GM19328 (cell line): ENCODE results near the gene ST6GAL1.
"Not testable (repeated sequence)": the region's sequence is repeated elsewhere in the genome, so short reads cannot be mapped to it uniquely, and the experiment has no call there.

ENCODE experiments used
- ATAC-seq: cut with Tn5 transposase; IDR thresholded peaks from one replicate; pipeline ENCODE4 v1.9.1; 2021; ENCODE audit warnings: mild to moderate bottlenecking, moderate library complexity; ENCODE audit not compliant: unreplicated experiment

The ST6GAL1 gene

DNA sequence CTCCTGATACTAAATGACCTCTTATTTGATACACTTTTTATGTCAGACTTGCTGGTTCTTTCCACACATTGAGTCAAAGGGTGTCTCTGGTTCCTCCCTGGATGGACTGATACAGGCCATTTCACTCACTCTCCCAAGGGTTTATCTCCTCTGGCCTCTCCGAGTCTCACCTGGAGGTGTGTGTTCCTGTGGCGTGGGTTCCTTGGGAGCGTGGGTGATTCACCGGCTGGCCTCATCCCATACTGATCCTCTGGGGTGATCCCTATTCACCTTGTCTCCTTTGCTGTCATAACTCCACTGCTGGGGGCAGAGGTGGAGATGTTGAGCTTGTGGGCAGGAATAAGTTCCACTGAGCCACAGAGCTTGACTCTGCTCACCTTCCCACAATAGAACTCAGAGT is 61.1 kb downstream of the ST6GAL1 start:
- ATAC-seq: no peak

DNA sequence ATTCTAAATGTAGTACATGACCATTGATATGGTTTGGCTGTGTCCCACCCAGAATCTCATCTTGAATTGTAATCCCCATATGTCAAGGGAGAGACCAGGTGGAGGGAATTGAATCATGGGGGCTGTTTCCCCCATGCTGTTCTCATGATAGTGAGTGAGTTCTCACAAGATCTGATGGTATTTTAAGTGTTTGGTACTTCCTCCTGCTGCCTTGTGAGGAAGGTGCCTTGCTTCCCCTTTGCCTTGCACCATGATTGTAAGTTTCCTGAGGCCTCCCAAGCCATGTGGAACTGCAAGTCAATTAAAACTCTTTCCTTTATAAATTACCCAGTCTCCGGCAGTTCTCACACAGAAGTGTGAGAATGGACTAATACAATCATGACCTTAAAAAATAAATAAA is 61.8 kb downstream of the ST6GAL1 start:
- ATAC-seq: not testable (repeated sequence)

DNA sequence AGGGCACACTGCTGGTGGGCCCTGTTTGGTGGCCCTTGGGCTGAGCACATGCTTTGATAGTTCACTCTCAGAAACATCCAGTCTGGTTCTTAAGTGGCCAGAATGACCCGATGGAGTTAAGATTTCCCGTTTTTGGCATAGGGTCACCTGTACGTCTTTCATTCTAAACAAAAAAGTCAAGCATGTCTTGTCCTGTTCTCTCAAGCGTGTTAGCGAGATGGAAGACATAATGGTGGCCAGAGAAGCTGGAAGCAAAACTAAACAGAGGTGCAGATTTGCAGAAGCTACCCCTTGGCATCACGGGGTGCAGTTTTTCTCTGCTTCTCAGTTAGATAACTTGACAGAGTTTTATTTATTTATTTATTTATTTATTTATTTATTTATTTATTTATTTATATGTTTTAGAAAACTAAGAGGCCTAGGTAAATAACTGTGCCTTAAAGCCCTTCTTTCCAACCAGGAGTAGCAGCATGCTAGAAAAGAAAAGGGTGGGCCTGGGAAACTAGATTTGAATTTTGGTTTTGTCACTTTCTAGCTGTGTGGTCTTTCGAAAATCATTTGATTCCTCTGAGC is 63.0 kb downstream of the ST6GAL1 start:
- ATAC-seq: no peak

DNA sequence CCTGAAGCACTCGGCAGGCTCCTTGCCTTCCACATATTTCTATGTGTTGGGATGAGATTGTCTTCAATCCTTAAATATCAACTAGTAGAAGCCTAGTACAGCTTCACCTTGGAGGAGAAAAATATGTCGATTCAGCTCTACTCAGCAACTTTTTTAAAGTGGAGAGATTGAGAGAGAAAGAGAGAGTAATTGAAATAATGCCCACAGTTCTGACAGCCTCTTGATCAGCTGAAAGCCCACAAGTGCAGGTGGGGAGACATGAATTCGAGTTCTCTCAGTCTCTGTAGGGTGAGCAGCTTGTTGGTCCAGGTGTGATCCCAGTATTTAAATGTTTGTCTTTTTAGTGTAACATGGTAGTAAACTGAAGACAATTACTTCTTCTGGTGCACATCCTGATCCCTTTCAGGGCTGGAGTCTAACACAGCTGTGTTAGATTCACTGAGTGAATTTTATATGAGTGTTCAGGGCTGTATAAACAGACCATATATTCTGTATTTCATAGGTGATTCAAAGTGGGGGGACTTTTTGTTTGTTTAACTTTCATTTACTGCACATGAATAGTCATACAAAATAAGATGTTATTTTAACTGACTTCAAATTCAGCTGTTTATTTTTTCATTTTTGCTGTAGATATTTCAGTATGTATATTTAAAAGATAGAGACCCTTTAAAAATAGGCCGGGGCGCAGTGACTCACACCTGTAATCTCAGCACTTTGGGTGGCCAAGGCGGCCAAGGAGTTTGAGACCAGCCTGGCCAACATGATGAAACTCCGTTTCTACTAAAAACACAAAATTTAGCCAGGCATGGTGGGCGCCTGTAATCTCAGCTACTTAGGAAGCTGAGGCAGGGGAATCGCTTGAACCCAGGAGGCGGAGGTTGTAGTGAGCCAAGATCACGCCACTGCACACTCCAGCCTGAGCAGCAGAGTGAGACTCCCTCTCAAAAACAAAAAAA is 64.0 kb downstream of the ST6GAL1 start:
- ATAC-seq: no peak

DNA sequence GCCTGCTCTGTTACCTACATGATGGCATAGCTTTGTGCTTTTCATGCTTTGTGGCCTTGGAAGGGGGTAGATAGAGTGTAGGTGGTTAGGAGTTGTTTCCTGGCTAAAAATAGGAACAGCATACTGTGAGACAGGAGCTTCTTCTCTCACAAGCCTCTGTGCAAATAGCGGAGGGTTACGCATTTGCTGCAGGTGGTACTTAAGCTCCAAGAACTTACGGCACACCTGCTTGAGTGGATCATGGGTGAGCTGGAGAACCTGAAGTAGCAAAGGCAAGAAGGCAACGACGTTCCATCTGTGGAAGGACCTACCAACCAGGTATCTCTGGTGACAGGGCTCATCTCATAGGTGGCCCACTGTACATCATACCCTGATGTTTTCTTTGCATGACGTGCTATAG is 66.0 kb downstream of the ST6GAL1 start:
- ATAC-seq: no peak

DNA sequence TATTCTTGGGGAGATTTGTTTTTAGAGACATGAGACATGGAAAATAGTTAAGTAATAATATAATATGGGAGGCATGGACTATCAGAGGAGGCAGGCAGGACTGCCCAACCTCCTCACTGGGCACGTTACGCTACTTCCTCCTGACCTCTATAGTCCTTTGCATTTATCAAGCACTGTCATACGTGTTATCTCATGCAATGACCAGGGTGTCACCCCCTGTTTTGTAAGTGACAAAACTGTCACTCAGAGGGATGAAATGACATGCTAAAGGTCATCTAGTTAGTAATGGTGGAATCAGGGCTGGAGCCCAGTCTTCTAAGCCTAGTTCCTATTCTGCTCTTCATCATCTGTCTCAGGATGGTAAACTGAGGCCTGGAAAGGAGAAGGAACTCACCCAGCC is 66.7 kb downstream of the ST6GAL1 start:
- ATAC-seq: no peak

DNA sequence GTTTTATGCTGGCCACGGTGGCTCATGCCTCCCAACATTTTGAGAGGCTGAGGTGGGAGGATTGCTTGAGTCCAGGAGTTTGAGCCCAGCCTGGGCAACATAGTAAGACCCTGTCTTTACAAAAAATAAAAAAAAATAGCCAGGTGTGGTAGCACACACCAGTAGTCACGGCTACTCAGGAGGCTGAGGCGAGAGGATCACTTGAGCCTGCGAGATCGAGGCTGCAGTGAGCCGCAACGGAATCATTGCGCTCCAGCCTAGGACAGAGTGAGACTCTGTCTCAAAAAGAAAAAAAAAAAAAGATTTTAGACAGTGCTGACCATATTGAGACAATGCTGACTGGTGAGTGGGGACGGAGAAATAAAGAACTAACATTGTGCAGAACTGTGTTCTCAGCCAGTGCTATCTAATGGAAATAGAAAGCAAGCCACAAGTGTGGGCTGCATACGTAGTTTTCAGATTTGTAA is 67.2 kb downstream of the ST6GAL1 start:
- no peak for ATAC-seq

DNA sequence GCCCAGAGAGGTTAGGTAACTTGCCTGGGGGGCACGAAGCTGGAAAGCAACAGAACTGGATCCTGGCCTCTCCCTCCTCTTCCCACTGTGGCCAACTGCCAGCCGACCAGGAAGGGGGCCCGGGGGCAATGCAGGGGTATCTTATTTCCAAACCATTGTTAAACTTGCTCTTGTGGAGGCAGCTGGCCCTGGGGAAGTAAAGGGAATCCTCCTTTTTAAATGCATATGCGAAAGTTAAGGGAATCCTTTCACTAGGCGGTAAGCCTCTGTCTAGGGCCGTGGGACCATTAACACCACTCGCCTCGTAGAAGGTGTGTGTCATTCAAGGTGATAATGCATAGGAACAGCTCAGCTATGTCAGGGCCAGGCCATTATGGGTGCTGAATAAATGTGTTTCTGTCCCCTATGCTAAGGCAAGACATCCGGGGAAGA is 68.6 kb downstream of the ST6GAL1 start:
- ATAC-seq: no peak

DNA sequence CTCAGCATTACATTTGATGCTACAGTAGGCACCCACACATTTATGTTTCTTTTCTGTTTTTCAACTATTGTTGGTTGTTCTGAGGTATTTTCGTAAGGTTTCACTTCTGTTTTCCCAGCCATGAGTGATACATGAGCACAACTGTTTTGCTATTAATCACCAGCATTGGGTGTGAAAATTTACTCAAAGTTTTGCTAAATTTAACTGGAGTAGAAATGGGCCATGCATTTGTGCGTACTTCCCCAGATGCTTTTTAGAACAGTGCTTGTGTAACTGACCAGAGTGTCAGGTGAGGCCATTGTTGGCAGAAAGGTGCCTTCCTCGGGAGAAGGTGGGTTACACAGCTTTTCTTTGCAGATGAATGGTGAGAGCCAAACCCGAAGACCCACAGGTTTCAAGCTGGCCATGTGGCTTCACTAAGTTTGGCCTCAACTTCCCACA is 70.4 kb downstream of the ST6GAL1 start:
- peak; percentile 48 for ATAC-seq

DNA sequence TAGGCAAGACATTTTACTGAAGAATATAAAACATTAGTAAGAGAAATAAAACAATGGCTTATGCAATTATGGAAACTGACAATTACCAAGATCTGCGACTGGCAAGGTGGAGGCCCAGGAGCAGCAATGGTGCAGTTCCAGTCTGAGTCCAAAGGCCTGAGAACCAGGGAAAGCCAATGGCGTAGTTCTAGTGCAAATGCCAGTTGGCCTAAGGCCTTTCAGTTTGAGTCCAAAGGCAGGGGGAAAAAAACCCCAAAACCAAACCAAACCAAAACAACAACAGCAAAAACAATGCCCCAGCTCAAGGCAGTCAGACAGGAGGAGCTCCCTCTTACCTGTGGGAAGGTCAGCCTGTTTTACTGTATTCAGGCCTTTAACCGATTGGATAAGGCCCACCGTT is 72.6 kb downstream of the ST6GAL1 start:
- ATAC-seq: no peak

DNA sequence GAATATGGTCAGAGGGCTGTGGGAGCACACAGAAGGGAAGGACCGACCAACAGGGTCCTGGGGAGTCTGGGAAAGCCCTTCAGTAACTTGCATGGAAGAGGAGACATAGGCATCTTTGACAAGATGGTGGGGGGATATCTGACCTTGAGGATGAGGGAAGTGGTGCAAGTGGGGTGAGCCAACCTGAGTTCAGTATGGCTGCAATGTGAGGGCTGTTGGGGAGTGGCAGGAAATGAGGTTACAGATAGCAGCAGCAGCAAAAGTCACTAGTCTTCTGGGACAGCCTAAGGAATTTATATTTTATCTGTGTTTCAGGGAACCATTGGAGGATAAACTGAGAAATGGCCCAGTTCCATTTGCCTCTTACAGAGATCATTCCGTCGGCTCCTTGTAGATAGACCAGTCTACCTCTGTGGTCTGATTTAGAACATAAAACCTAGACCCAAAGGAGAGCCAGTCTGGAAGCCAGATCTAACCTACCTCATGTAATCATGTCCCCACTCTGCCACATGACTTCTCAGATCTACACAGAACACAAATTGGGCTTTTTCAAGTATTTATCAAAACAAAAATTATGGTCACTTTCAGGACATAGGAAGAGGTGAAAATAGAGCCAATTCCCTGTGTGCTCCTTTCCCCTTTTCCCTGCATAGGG is 75.6 kb downstream of the ST6GAL1 start:
- no peak for ATAC-seq

DNA sequence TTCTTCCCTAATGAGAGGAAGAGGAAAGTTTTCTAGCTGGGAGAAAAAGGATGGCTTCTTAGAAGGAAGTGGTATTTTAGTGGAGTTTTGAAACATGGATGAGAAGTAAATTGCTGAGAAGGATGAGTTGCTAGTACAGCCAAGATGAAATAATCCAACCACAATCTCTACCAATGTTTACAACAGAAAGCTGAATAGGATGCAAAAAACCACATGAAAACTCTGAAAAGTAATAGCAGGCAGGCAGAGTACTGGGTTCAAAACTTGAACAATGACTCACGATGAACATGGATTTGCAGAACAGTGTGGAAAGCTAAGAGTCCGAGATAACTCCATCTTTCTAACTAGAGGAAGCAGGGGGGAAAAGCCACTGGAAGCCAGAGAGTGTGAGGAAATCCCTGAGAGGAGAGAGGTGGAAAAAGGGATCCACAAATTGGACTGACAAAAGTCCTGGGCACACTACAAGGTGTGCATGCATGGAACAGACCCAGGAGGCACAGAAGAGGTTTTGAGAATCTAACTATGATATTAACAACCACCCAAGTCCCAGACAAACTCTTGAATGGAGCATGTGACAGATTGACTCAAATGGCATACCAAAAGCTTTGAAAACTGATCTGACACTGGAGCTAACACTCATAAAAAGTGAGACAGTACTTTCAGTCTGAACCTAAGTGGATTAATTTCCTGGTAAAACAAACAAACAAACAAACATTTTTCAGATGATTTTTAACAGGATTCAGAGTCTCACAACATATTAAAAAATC is 76.7 kb downstream of the ST6GAL1 start:
- no peak for ATAC-seq

DNA sequence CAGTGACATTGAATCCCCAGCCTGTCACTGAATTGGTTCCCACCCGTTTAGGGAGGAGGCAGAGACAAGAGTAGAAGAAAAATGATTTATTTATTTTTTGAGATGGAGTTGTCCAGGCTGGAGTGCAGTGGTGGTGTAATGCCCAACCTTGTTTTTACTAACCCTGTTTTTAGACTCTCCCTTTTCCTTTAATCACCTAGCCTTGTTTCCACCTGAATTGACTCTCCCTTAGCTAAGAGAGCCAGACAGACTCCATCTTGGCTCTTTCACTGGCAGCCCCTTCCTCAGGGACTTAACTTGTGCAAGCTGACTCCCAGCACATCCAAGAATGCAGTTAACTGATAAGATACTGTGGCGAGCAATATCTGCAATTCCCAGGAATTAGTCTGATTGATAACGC is 80.1 kb downstream of the ST6GAL1 start:
- not testable (repeated sequence) for ATAC-seq

DNA sequence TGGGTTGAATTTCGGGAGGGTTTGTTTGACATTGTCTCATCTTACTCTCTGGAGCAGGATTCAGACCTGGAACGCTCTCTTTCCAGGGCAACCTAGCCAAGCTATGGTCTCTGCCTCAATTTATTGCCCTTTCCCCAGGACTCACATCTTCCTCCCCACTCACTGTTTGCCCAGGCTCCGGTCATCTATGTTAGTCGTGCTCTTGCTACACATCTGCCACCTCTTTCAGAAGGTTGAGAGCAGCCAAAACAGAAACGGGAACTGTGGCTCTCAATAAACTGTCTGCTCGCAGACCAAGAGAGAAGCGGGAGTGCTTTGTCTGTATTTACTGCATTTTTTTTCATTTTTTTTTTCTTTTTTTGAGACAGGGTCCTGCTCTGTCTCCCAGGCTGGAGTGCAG is 81.6 kb downstream of the ST6GAL1 start:
- ATAC-seq: no peak

DNA sequence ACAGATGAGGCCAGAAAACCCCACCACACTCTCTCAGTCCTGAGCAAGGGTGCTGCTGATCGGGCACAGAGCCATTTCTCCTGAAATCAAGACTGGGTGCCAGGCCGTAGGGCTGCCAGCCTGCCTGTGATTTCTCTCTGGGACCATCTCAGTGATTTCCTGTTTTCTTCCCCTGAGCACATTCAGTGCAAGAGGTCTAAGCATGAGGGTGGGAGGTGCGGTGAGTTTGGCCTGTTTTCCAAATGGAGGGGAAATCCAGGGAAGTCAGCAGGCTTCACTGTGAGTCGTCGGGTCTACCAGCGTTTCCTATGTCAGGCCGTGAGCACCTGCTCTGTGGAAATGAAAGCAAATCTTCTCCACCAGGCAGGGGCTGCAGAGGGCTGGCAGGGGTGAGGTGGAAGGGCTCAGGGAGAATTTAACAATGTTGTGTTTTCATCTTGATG is 82.3 kb downstream of the ST6GAL1 start:
- no peak for ATAC-seq

DNA sequence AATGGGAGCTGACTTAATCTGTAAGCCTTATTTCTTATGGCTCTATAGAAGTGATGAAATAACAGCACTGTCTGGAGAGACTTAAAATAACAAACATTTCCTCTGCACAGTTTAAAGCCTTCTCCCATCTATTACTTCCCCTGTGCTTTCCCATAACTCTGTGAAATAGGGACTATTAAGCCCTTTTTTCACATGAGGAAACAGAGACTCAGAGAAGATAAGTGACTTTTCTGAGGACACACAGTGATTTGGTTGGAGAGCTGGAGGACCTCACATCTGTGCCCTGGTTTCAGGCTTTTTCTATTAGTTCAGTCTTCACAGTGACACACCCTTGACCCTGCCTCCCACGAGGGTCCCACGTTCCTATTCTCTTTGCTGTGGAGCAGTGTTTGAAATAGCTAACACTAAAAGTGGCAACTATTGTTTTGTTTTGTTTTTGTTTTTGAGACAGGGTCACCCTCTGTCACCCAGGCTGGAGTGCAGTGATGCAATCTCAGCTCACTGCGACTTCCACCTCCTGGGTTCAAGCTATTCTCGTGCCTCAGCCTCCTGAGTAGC is 82.9 kb downstream of the ST6GAL1 start:
- no peak for ATAC-seq

DNA sequence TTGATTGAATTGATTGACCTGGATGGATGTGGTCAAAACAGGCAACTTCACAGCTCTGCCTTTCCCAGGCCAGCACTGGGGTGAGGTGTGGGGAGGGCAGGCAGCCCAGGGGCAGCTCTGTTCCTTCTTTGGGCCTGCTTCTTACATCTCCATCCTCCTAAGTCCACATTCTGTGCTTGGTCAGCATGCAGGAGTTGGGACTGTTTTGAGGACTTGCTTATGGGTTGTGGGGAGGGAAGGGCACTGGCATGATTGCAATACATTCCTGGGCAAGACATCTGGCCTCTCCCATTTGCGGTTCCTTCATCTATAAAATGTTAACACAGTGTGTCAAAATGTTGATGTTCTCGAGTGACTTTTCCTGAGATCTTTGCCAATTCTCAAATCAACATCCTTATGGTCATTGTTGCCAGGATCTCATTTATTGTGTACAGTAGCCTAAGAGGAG is 84.1 kb downstream of the ST6GAL1 start:
- ATAC-seq: no peak

DNA sequence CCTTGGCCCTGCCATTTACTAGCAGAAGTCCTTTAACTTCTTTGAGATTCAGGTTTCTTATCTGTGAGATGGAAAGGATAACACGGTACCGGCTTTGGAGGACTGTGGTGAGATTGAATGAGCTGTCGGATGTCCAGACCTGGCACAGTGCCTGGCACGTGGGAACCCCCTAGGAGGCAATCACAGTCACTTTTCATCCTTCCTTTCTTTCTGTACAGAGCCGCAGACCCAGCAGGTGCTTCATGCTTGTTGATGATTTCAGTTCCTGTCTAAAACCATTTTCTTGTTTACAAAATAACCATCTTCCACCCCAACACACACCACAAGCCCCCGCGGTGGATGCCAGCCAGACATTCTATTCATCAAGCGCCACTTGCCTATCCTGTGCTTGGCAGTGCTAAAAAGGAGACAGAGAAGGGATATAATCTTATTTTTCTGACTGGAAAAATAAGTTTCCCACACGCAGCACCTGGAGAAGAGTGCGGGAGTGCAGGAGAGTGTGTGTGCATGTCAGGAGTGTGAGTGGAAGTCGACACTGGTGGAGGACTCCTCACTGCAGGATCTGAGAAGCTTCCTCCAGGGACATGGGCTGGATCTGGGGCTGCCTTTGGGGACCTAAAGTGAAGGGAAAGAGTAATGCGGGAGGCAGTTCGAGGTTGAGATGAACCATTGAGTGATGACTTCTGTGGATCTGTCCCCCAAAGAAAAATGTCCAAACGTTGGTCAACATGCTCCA is 85.7 kb downstream of the ST6GAL1 start:
- ATAC-seq: peak; percentile 48

DNA sequence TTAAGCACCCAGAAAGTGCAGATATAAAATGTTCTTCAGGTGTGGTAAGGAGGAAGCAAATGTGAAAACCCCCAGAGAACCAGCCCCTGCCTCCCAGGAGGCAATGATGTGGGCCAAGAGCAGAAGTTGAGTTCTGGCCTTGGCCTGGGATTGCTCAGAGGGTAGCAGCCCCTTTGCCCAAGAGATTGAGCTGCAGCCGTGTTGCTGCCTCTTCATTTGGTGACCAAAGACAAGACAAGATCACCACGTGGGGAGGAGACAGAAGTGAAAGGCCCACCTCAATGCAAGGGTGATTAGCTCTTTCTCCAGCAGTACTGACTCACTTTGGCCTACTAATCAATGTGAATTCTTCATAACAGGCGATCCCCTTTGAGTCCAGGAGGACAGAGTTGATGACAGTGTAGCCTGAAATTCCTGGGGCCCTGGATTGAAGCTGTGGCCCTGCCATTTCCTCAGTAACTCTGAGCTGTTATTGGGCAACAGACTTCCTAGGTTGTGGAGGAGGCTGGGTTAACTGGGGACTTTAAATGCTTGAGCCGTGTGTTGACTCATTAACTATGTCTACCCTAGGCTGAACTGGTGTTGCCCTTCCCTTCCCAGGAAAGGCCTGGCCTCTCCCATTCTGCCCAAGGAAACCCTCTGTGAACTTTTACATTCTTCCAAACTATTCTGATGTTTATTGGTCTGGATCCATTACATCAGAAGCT is 86.5 kb downstream of the ST6GAL1 start:
- no peak for ATAC-seq
